Measurements from ENCODE around the gene CARHSP1.
"Not testable (repeated sequence)": the region's sequence is repeated elsewhere in the genome, so short reads cannot be mapped to it uniquely, and the experiment has no call there.

The CARHSP1 gene

DNA sequence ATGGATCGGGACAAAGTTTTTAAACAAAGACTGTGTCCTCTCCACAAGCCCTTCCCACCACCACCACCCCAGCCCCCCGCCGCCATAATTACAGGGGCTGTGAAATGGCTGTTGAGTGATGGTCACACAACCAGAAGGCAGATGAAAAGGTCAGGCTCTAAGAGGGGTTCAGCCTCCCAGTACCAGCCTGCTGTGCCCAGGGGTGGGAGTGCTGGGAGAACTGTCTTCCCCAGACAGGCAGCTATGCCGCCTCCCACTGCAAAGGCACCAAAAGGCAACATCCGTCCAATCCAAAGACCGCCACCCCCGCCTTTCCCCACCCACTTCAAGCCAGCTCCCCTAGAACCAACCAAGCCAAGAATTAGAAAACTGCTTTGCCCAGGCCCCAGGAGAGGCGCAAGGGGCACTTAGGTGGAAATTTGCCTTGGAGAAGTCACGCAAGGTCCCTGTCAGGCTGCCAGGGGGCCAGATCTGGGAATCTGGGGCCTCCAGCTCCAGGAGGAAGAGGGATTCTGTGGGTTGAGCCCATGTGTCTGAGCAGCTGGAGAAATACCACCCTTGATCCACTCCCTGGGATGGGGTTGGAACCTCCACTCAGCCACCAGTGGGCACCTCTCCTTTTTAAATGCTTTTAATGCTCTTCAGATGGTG lies 14.4 kb downstream of the CARHSP1 start:
- DNase-seq (ENCODE audit: low spot score): no peak

DNA sequence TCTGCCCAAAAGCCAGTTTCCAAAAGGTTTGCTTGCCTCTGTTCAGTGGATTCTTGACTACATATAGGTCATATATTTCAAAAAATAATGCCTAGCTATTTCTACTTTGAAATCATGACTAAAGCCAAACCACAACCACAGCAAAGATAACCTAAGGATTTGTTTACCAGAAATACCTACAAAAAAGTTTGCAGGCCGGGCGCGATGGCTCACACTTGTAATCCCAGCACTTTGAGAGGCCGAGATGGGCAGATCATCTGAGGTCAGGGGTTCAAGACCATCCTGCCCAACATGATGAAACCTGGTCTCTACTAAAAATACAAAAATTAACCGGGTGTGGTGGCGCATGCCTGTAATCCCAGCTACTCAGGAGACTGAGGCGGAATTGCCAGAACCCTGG lies 15.2 kb downstream of the CARHSP1 start:
- DNase-seq (ENCODE audit: low spot score): no peak

- no peak for DNase-seq (ENCODE audit: low spot score)
These were observed 15.7 kb downstream of the CARHSP1 start for GRCh38 chr16:8853150-8853549.

DNA sequence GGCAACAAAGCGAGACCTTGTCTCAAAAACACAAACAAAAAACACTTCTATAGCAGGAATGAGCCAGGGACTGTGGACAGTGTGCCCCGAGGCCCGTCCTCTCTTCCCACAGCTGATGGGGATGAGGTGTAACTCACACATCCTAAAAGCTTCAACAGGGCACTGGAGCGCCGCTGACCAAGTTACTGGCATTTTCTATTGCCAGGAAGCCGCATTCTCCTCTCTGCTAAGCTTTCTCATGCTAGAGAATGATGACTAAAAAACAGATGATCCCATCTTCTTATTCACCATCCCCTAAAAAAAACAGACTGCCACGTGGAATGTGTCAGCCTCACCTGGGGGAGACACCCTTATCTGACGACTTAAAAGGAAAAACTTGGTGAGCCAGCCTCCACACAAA lies 16.3 kb downstream of the CARHSP1 start:
- no peak for DNase-seq (ENCODE audit: low spot score)

DNA sequence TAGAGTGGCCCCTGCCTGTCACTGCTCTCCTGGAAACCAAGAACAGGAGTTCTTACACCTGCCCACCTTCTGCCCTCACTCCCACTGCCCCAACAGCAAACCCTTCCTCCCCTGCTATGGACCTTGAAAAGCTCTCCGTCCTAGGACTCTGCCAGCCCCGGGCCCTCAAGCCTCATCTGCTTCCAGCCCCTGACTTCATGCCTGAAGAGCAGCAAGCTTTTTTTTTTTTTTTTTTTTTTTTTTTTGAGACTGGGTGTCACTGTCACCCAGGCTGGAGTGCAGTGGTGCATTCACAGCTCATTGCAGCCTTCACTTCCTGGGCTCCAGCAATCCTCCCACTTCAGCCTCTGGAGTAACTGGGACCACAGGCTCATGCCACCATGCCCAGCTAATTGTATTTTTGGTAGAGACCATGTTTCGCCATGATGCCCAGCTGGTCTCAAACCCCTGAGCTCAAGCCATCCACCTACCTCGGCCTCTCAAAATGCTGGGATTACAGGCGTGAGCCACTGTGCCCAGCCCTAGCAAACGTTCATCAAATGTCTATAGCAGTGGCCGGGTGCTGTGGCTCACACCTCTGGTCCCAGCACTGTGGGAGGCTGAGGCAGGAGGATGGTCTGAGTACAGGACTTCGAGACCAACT lies 16.9 kb downstream of the CARHSP1 start:
- DNase-seq (ENCODE audit: low spot score): no peak

DNA sequence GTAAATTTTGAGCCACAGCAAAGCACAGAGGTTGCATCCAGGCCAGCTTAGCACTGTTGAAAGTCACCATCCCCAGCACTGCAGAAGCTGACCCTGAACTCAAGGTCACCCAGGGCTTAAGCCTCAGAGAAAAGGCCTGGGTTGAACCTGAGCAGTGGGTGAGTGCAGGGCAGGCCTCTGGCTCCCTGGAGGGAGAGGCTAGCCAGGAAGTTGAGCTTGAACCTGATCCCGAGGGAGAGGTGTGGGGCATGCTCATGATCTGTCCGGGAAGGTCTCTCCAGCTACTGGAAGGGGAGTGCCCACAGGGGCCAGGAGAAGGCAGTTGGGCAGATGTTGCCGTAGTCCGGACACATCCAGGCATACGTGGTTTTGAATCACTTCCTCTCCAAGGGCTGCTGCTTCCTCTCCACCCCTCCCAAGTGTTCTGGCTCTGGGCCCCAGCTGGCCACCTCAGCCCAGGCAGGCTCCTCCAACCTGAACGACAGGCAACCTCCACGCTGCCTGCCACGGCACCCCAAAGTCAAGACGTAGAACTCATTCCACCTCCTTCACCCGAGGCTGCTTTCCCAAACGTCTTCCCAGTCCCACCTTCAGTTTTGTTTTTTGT lies 18.4 kb downstream of the CARHSP1 start:
- no peak for DNase-seq (ENCODE audit: low spot score)

DNA sequence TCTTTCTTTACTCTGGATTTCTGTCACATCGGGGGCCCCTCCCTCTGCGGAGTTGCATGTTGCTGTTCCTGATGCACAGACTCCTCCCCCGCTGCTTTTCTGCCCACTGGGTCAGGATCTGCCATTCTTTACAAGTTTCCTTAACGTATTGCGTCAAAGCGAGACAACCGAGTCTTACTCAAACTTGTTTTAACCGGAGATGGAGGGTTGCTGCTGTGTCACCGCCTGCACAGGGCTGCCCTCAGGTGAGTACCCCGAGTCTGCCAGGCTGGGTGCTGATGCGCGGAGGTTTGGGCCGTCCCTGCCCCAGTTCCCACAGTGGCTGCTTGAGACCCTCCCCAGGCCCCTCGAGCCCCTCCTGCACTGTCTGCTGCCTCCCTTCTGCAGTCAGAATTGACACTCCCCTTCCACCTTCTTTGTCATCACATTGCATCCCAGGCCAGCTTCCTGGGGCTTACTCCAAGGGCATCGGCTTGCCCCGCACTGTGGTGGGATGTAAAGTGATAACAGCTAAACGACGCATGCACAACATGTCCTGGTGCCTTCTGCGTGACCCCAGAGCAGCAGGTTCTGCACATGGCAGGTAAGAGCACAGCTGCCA lies 19.3 kb downstream of the CARHSP1 start:
- DNase-seq (ENCODE audit: low spot score): peak; percentile 51

- DNase-seq (ENCODE audit: low spot score): no peak
These were observed 19.8 kb downstream of the CARHSP1 start for GRCh38 chr16:8848939-8849391.

DNA sequence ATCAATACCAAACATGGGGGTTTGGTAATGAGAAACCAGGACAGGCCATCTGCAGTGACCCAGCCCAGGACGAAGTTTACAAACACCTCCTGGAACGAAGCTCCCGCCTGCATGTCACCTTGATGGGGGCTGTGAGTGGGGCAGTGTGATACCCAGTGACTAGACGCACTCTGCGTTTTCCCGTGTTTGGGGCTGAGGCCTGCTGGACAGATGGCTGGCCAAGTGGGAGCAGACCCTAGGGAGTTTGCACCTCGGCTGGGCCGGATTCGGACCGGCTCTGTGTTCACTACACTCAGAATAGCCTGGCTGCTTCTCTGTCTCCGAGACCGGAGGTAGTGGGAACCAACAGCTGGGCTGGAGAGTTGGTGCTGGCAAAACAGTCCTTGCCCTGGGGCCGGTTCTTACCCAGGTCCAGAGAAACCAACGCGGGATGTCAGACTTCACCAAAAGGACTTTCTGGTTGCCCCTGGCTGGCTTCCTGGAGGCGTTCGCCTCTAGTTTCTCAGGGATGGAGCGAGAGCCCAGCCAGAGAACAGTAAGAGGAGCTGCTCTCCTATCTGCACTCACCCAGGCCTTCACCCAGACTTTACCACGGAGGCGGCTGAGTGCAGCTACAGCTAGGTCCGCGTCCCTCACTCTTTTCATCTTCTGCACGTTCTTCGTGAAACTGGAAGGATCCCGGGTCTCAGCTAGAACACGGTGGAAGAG lies 20.4 kb downstream of the CARHSP1 start:
- no peak for DNase-seq (ENCODE audit: low spot score)

DNA sequence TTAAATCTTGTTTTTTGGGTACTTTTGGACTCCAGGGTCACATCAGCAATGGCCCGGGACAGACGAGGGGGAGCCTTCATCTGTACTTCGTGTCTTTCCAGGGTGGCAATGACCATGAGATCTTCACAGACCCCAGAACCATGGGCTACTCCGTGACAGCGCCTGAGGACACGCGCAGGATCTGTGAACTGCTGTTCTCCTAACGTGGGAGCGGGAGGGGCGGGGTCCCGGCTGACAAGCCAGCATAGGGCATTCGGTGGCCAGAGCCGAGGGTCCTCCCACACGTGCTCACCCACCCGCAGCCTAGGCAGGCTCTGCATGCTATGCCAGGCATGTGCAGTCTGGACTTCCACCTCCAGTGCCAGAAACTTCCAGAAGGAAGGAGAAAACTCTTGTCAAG lies 21.2 kb downstream of the CARHSP1 start:
- DNase-seq (ENCODE audit: low spot score): no peak

DNA sequence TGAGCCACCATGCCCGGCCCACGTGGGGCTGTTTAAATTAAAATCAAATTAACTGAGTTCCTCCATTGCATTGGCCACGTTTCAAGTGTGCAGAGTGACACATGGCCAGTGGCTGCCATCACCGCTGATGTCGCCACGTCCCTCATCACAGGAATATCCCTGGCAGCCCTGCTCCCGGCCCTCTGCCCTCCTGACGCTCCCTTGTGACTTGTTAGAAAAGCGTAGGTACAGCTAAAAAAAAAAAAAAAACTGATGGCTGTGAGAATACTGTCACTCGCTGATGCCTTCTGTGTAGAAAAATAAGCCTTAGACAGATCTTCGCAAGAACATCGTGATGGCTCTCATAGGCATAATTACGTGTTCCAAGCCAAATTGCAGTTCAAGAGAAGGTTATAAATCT lies 21.7 kb downstream of the CARHSP1 start:
- DNase-seq (ENCODE audit: low spot score): peak; percentile 54

DNA sequence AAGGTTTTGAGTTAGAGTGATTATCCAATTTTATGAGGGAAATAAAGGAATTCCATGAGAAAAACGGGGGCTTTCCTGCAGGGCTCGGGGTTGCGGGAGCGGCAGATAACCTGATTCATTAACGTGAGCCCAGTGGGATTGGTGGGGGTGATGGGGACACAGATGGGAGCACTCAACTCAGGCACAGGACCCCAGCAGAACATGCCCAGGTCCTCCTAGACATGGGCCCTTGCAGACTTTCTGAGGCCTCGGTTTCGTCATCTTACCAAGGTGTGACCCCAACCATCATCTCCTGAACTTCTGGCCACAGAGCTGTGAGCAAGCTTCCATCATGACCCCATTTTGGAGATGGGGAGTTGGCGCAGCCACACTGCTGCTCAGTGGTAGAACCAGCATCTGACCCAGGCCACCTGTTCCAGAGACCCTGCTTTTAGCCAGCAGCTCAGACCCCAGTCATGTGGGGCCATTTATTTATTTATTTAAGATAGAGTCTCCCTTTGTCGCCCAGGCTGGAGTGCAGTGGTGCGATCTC lies 22.3 kb downstream of the CARHSP1 start:
- DNase-seq (ENCODE audit: low spot score): no peak

DNA sequence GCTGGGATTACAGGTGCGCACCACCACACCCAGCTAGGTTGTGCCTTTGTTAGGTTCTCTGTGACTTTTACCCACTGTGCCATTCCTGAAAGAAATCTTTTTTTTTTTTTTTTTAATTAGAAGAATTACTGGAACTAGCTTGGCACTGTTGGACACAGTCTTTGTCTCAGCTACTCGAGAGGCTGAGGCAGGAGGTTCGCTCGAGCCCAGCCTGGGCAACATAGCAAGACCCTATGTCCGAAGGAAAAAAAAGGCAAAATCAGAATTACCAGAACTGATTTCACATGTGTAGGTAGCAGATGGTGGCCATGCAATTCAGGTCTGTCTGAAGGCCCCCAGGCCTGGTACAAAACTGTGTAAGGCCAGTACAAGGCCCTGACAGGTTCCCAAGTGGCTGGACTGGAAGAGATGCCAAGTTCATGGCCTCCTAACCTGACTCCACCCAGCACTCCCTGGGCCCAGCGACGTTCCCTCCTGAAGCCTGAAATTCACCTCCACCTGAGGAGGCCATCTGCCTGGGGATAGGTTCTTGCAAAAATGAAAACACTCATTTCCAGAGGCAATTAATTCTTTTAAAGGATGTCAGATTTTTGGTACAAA lies 23.0 kb downstream of the CARHSP1 start:
- no peak for DNase-seq (ENCODE audit: low spot score)

DNA sequence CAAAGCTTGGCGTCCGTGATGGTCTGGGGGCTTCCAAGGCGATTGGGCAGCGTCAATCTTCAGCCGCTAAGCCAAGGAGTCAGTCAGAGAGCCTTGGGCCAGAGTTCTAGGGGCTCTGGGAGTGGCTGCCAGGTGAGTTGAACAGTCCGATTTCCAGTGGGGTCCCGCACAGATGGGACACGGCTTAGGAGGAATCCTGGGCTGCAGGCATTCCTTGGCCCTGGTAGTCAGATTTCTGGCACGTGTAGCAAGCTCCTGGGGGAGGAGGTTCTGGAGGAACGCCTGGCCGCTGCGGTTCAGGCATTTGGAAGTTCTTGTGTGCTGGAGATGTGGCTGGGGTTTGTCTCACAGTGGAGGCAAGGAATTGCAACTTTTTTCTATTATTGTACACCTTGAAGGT lies 25.5 kb downstream of the CARHSP1 start:
- DNase-seq (ENCODE audit: low spot score): not testable (repeated sequence)

DNA sequence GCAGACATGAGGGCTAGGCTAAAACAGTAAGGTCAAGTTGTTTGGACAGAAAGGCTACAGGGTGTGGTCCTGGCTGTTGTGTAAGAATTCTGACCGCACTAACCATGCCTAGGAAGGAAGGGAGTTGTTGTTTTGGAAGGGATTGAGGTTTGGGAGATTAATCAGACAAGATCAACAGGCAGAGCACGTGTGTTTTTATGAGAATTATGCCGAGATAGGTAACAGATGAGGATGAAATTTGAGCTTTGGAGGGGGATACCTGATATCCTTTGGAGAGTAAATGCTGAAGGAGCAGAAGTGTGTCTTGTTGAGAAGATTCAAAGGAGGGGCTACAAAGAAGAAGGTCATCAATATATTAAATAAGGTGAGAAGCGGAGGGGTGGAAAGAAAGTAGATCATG lies 26.8 kb downstream of the CARHSP1 start:
- not testable (repeated sequence) for DNase-seq (ENCODE audit: low spot score)

GRCh38 chr16:8837594-8837993 lies 31.2 kb downstream of the CARHSP1 start:
- DNase-seq (ENCODE audit: low spot score): not testable (repeated sequence)

- DNase-seq (ENCODE audit: low spot score): not testable (repeated sequence)
These were observed 32.0 kb downstream of the CARHSP1 start for GRCh38 chr16:8836797-8837196.

- DNase-seq (ENCODE audit: low spot score): no peak
These were observed 36.1 kb downstream of the CARHSP1 start for GRCh38 chr16:8832717-8833105.

DNA sequence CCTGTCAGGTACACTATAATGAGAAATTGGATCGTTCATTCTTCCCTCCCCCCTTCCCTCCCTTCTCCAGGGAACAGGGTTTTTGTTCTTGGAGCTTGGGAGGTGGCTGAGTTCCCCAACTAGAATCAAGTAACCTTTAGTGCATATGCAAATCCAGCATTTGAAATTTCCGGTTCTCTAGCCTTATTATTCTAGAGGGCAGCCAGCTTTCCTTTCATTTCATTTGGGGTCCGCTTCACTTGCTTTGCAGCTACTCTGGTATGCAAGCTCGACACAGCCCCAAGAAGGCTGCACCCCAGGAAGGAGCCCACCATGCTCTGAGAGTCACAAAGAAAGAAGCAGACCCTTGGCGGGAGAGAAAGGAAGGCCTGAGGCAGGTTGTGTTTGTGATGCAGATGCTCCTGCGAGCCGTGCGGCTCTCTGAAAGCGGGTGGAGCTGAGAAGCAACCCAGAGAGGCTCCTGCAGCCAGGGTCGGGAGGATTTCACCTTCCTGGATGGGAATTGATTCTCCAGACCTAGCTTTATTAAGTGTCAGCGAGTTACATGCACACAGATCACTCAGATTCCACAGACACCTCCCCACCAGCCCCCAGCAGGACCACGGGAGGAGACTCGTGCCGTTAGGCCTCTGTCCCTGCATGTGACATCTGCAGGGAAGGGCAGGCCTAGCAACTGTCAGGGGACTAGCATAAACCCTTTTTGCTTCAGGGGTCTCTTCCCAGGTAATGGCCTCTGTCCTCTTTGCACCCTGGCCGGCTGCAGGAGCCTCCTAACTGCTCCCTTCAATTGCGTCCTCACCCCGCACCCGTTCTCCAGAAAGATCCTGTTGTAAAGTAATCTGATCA lies 36.7 kb downstream of the CARHSP1 start:
- no peak for DNase-seq (ENCODE audit: low spot score)

GRCh38 chr16:8831450-8831849 lies 37.4 kb downstream of the CARHSP1 start:
- no peak for DNase-seq (ENCODE audit: low spot score)
